ENCODE measurements around the gene AMPH.

The AMPH gene

DNA sequence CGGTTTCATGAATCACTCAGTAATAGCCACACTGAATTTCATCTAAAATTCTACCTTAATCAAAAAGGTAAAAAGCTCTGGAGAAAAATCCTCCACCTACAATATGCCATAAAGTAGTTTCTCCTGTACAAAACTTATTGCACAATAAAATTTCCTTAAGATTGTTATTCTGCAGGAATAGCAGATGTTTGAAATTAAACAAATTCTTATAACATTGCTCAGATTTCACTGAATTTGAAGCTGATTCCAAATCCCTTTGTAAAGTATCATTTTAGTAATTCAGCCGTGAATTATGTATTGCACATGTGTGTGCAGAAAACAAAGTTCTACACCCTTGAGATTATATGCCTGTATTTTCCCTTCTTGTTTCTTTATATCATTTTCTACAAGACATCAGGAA lies 123.8 kb downstream of the AMPH start:
- TF ChIP-seq, protein P1, sequence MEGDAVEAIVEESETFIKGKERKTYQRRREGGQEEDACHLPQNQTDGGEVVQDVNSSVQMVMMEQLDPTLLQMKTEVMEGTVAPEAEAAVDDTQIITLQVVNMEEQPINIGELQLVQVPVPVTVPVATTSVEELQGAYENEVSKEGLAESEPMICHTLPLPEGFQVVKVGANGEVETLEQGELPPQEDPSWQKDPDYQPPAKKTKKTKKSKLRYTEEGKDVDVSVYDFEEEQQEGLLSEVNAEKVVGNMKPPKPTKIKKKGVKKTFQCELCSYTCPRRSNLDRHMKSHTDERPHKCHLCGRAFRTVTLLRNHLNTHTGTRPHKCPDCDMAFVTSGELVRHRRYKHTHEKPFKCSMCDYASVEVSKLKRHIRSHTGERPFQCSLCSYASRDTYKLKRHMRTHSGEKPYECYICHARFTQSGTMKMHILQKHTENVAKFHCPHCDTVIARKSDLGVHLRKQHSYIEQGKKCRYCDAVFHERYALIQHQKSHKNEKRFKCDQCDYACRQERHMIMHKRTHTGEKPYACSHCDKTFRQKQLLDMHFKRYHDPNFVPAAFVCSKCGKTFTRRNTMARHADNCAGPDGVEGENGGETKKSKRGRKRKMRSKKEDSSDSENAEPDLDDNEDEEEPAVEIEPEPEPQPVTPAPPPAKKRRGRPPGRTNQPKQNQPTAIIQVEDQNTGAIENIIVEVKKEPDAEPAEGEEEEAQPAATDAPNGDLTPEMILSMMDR (conservative IDR thresholded peaks at IDR 0.05; ENCODE audit: low read depth), result no peak
- DNase-seq (ENCODE audit: low spot score), result no peak
- ChIA-PET POLR2A (ENCODE audit: low non-redundant PET) (no interaction called here), CTCF (no interaction called here)
- no peak overlapping the region for H3K27ac ChIP-seq

DNA sequence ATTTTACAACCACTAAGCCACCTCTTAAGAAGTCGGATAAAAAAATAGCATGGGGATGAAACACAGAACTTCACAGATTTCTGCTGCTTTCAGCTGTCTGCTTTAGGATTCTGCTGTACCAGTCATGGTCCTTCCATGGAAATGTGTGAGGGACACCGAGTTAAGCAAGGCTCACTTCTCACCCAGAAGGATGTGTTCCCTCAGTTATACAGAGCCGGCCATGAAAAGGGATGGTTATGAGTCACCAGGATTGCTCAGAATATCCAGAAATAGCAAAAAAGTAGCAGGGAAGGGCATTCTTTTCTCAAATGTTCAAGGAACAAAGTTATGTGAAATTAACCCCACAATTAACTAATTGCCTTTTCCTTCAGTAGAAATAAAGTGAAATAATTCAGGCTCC lies 124.4 kb downstream of the AMPH start:
- CTCF ChIA-PET, result no interaction called here
- TF ChIP-seq, protein P1 (conservative IDR thresholded peaks at IDR 0.05; ENCODE audit: low read depth), result no peak
- no peak for DNase-seq (ENCODE audit: low spot score)
- POLR2A ChIA-PET (ENCODE audit: low non-redundant PET), result no interaction called here
- no peak overlapping the region for H3K27ac ChIP-seq

DNA sequence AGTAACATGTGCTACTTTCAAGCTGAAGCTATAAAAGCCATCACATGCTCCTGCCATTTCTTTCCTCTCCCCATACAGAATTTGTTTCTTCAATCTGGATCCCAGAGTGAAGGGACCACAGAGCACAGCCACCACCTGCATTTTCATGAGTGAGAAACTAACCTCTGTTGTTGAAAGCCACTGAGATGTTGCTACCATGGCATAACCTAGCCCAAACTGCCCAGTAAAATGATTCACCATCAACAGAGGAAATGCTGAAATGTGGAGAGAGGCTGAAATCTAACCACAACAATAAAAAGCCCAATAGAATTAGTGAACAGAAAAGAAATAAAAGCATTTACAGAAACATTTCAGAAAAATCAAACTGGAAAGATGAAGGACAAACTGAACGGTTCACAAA lies 125.2 kb downstream of the AMPH start:
- no peak for DNase-seq (ENCODE audit: low spot score)
- TF ChIP-seq, protein P1 (conservative IDR thresholded peaks at IDR 0.05; ENCODE audit: low read depth), result no peak
- POLR2A ChIA-PET (ENCODE audit: low non-redundant PET), result no interaction called here
- H3K27ac ChIP-seq, result no peak overlapping the region
- CTCF ChIA-PET, result no interaction called here

DNA sequence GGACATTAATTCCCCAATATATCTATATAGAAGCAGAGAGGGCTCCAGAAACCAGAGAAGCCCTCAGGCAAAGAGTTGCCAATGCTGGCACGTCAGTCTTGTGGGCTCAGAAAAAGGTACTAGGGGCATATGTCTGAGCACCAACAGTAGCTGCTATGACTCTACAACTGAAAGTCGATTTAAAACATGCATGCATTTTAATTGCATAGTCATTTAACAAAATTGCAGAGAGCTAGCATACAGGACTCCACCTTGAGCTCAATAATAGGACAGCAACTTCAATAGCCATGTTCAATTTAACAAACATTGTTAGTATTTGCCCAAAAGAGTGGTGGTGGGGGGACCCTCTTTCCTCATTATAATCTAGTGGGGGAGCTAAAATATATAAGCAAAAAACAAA lies 126.5 kb downstream of the AMPH start:
- no peak for DNase-seq (ENCODE audit: low spot score)
- no peak overlapping the region for H3K27ac ChIP-seq
- CTCF ChIA-PET, result no interaction called here
- TF ChIP-seq, protein P1 (conservative IDR thresholded peaks at IDR 0.05; ENCODE audit: low read depth), result no peak
- POLR2A ChIA-PET (ENCODE audit: low non-redundant PET), result no interaction called here

DNA sequence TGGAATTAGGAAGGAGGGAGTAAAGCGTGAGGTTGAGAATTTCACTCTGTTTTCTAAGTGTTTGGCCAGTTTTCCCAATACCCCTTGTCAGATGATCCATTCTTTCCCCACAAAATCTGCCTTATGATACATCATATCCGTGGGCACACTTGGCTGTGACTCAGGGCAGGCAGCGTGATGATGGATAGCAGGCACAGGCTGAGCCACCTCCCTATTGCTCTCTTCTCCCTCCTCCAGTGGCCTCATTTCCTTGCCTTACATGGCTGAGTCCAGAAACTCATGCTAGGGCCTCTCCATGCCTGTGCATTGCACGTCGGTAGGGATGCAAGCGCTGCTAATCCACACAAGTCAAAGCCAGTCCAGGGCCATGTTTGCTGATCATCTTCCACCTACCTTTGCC lies 128.3 kb downstream of the AMPH start:
- ChIA-PET CTCF (no interaction called here), POLR2A (ENCODE audit: low non-redundant PET) (no interaction called here)
- no peak for DNase-seq (ENCODE audit: low spot score)
- no peak overlapping the region for H3K27ac ChIP-seq
- TF ChIP-seq, protein P1 (conservative IDR thresholded peaks at IDR 0.05; ENCODE audit: low read depth), result no peak

DNA sequence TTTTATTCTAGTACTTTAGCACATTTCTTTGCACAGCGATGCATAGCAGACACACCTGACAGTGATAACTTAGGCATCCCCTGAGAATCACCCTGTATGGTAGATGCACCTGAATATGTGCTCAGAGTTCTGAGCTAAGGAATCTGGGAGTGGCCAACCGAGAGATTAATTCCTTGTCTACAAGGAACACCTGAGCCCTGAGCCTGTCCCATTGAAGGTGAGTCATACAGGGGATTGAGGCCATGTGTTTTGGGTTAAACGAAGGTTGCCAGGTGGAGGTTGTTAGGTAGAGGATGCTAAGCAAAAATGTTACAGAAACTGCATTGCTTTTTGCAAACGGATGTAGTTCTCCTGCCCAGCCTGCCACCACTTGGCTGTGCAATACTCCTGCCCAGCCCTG lies 128.9 kb downstream of the AMPH start:
- TF ChIP-seq, protein P1 (conservative IDR thresholded peaks at IDR 0.05; ENCODE audit: low read depth), result no peak
- DNase-seq (ENCODE audit: low spot score), result no peak
- H3K27ac ChIP-seq, result no peak overlapping the region
- ChIA-PET CTCF (no interaction called here), POLR2A (ENCODE audit: low non-redundant PET) (no interaction called here)

DNA sequence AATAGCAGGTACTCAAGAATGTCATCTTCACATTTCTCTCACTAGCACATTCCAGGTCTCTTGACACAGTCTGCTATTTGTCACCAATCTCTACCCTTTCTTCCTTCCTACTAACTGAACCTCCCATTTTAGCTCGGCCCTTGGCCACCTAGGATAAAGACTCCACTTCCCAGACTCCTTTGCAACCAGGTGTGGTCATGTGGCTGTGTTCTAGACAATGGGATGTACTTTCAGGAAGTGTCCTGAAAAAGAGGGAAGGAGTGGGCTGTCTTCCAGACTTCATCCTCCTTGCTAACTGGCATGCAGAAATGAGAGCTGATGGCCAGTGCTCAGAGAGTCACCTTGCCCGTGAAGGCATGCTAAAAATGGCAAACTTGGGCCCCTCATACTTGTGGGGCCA lies 139.2 kb downstream of the AMPH start:
- DNase-seq (ENCODE audit: low spot score), result no peak
- ChIA-PET POLR2A (ENCODE audit: low non-redundant PET) (no interaction called here), CTCF (no interaction called here)
- H3K27ac ChIP-seq, result no peak overlapping the region
- TF ChIP-seq, protein P1 (conservative IDR thresholded peaks at IDR 0.05; ENCODE audit: low read depth), result no peak

Data from RWPE1 (cell line).